GM12891 (cell line): Measurements from ENCODE around the gene RALGAPA2.

ENCODE experiments used
- POLR2A ChIP-seq: IDR thresholded peaks from 2 replicates; pipeline ENCODE4 v1.6.1; 2011; ENCODE audit warnings: low read depth, low read length, control low read depth
- POLR2AphosphoS5 ChIP-seq: IDR thresholded peaks from 2 replicates; pipeline ENCODE4 v1.6.1; 2011; ENCODE audit warnings: low read depth, low read length, control low read depth
- TAF1 ChIP-seq: IDR thresholded peaks from 2 replicates; pipeline ENCODE4 v1.6.1; 2011; ENCODE audit warnings: low read depth, low read length, control low read depth

DNA sequence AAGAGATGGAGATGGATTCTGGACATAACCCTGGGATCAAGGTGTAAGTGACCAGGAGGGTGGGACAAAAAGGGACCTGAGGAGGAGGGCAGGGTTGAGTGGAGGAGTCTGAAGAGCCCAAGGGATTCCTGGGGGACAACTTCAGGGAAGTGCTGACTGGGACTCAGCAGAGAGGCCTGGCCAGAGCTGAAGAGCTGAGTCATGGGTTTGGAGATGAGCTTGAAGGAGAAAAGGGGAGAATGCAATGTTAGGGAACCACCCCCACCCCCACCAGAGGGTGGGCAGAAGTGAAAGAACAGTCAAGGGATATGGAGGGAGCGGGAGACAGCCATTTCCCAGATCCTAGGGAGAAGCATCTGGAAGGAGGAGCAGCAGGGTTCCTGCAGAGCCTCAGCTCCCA is 289.3 kb downstream of the RALGAPA2 start:
- TF ChIP-seq POLR2A, result no peak
- no peak for TF ChIP-seq TAF1
- no peak for TF ChIP-seq POLR2AphosphoS5
